Erythroblast (primary cell): Measurements from ENCODE around the gene KDM4C.

ENCODE experiments used
- DNase-seq, 2 experiments: peaks; one replicate each; lab custom pipeline; 2025; lab: John Stamatoyannopoulos, UW
- GATA1 ChIP-seq: IDR thresholded peaks from 2 replicates; pipeline ENCODE4 v1.6.1; 2011; ENCODE audit warnings: low read depth, mild to moderate bottlenecking, control low read depth, low read length, moderate library complexity
- POLR2A ChIP-seq: IDR thresholded peaks from 2 replicates; pipeline ENCODE4 v1.6.1; 2011; ENCODE audit warnings: mild to moderate bottlenecking, low read length

The KDM4C gene

GRCh38 chr9:7089406-7090193, 331.8 kb downstream of the KDM4C start:
- no peak for DNase-seq
- TF ChIP-seq POLR2A (no peak), GATA1 (no peak)

GRCh38 chr9:7093040-7093439, 335.3 kb downstream of the KDM4C start:
- no peak for DNase-seq
- no peak for TF ChIP-seq POLR2A
- no peak for TF ChIP-seq GATA1

GRCh38 chr9:7094052-7094451, 336.3 kb downstream of the KDM4C start:
- TF ChIP-seq POLR2A (no peak), GATA1 (no peak)
- DNase-seq: no peak

DNA sequence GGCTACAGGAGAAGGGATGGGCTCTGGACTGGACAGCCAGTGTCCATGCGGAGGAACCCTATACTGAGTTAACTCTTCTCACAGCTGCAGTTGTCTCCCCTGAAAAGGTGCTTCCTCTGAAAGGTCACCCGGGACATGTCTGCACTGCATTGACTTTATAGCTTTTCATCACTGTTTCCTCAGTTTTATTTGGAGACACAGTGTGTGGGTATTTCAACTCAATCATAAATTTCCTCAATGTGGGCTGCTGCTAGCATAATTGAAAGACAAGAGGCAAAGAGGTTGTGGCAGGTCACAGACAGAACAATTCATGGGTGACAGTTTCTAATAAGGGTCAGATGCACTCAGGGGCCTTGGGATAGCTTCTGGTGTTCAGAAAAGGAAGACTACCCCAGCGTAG, 336.8 kb downstream of the KDM4C start:
- TF ChIP-seq POLR2A (no peak), GATA1 (no peak)
- no peak for DNase-seq

GRCh38 chr9:7095058-7095457, 337.3 kb downstream of the KDM4C start:
- DNase-seq: no peak
- TF ChIP-seq GATA1 (no peak), POLR2A (no peak)

DNA sequence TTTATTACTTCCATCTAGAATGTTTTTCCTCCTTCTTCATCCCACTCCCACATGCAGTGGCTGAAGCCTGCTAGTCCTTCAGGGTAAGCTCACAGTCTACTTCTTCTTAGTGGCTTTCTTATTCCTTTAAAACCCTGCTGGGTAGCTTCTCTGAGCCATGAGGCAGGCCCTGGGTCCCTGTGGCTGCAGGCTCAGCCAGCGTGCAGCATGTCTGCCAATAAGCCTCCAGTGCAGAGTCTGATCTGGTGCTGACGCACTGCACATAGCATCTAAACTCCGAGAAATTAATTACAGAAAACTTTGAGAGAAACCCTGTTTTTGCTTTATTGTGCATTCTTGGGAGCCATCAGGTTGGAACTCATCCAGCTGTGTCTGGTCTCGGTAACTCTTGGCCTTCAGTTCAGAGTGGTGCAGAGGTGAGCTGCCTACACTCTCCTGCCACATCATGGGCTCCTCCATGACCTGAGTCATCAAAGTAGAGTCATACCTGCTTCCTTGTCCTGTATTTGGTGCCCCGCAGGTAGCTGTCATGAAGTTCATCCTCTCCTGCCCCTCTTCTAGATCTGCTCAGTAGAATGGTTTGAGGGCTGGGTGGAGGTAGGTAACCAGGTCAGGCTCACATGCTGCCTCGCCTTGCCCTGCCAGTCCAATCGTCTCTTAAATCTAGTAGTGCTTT, 339.4 kb downstream of the KDM4C start:
- no peak for DNase-seq

GRCh38 chr9:7097785-7098752, 340.3 kb downstream of the KDM4C start:
- TF ChIP-seq POLR2A (no peak), GATA1 (no peak)

More for the DNA sequence above, 339.4 kb downstream of the KDM4C start:
- no peak for TF ChIP-seq POLR2A
- TF ChIP-seq GATA1: no peak

GRCh38 chr9:7103367-7103766, 345.6 kb downstream of the KDM4C start:
- no peak for TF ChIP-seq POLR2A
- no peak for TF ChIP-seq GATA1
- DNase-seq: peak; percentile 5 to 34

More at GRCh38 chr9:7097785-7098752, 340.3 kb downstream of the KDM4C start:
- DNase-seq: no peak

- DNase-seq: no peak
- TF ChIP-seq POLR2A (no peak), GATA1 (no peak)
Observed at GRCh38 chr9:7103771-7104170, 346.0 kb downstream of the KDM4C start.

DNA sequence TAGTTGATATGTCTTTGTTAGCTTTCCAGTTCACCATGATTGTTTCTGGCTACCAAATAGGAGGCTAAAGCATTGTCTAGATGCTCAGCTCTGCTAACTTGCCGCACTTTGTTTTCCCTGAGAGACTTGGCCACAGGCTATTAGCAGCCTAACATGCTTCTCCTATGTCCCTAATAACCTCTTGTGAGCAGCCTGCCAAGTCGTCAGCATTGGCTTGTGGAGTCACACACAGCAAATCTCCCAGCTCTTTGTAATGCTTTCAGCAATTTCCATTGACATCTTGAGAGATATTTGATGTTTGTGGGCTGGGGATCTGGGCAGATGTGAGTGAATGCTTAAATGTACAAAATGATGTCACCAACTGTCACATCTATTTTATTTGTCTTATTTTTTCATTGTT, 346.9 kb downstream of the KDM4C start:
- TF ChIP-seq GATA1 (no peak), POLR2A (no peak)
- no peak for DNase-seq

DNA sequence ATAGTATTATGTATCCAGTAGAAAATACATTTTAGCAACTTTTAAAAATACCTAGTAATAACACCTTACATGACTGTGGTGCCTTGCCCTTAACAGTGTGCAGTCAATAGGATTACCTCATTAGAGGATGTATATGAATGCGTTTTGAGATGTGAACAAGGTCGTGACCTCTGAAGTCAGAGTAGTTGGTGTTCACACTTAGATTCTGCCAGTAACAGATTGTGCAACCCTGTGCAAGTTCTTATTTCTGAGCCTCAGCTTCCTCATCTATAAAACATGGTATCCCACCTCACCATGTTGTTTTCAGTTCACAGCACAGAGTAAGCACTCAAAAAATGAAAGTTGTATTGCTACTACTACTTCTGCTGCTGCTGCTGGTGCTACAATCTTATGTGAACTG, 347.3 kb downstream of the KDM4C start:
- TF ChIP-seq POLR2A: no peak
- no peak for TF ChIP-seq GATA1
- DNase-seq: no peak

GRCh38 chr9:7108936-7109335, 351.2 kb downstream of the KDM4C start:
- DNase-seq: no peak
- TF ChIP-seq POLR2A (no peak), GATA1 (no peak)

- no peak for DNase-seq
- no peak for TF ChIP-seq GATA1
- no peak for TF ChIP-seq POLR2A
Observed at GRCh38 chr9:7111413-7111812, 353.6 kb downstream of the KDM4C start.

DNA sequence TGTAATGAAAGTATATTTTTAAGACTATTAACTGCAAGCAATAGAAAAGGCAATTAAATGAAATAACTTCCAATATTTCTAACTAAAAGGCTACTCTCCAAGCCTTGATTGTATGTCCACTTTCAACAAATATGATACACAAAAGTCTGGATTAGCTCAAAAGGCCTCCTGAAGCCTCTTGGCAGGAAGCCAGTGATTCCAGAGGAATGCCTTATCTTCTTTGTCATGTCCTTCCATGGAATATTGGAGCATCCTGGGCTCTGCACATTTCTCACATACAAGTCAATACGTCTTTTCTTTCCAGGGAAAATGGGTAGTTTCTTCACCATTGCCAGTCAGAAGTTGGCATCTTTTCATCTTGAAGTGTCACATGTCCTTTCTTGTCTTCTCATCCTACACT, 357.8 kb downstream of the KDM4C start:
- DNase-seq: peak in 1 of 2 experiments; percentile 4

More for the DNA sequence above, 357.8 kb downstream of the KDM4C start:
- TF ChIP-seq POLR2A: no peak
- no peak for TF ChIP-seq GATA1
